HG03159 (cell line): Measurements from ENCODE around the gene TRO.

ENCODE experiments used
- ATAC-seq: cut with Tn5 transposase; IDR thresholded peaks from one replicate; pipeline ENCODE4 v1.9.1; 2021; ENCODE audit warnings: mild to moderate bottlenecking, moderate library complexity; ENCODE audit not compliant: unreplicated experiment

TRO gene

DNA sequence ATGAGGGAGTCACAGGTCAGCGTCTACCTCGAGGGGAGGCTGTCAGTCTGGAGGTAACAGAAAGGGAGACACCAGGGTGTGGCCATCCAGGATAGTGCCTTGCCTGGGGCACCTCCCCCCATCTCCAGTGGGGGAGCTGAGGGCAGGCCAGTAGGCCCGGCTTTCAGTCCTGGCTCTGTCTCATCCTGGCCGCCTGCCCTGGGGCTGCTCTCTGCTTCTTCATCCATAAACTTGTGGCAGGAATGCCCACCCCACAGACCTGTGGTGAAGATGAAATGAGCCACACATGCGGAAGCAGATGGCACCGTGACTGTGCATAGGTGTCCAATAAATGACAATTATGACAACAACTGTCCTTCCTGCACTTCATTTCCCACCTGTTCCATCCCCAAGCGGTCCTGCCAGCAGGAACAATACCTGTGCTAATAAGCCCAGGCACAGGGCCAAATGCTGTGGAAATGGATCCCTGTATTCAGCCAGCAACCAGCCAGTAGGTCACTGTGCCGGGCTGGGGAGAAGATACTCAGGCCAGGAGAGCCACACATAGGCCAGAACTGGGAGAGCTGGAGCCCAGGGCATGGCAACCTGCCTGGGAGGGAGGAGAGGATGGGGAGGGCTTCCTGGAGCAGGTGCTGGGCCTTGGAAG lies 30.2 kb downstream of the TRO start:
- no peak for ATAC-seq

- ATAC-seq = no peak
Observed at GRCh38 chrX:54961750-54962149, 41.1 kb downstream of the TRO start.

- no peak for ATAC-seq
Observed at GRCh38 chrX:54964766-54965497, 44.3 kb downstream of the TRO start.

- no peak for ATAC-seq
Observed at GRCh38 chrX:54977387-54977786, 56.8 kb downstream of the TRO start.

GRCh38 chrX:54978448-54978847 lies 57.8 kb downstream of the TRO start:
- no peak for ATAC-seq

GRCh38 chrX:54979432-54979831 lies 58.8 kb downstream of the TRO start:
- no peak for ATAC-seq

GRCh38 chrX:54980334-54980733 lies 59.7 kb downstream of the TRO start:
- no peak for ATAC-seq
